Endometrium (tissue), 2 donors: ENCODE results near the gene OR6C74.

ENCODE experiments used
- FAIRE-seq: peaks from 2 replicates; lab custom pipeline; 2012; peaks lifted over from hg19 to GRCh38; lab: Jason Lieb, UNC
- donor health status: control.
- donor health status: control.

Gene OR6C74

GRCh38 chr12:55244309-55244708, at the start of gene OR6C74:
OR6C74 (plus strand) TSS chr12:55244609; CDS start chr12:55247288, 2,679 bp downstream.
- FAIRE-seq: no peak

- FAIRE-seq: no peak
These were observed 23.7 kb upstream of the OR6C74 start, which contains the start of gene OR10A7 for GRCh38 chr12:55220725-55221124. OR10A7 (plus strand) TSS chr12:55221025; CDS start chr12:55221025, 0 bp downstream.

GRCh38 chr12:55226523-55226922, 17.9 kb upstream of the OR6C74 start:
- no peak for FAIRE-seq

- no peak for FAIRE-seq
These were observed 16.8 kb upstream of the OR6C74 start for GRCh38 chr12:55227643-55228042.

- no peak for FAIRE-seq
These were observed 1.8 kb downstream of the OR6C74 start for GRCh38 chr12:55246159-55246558.

- no peak for FAIRE-seq
These were observed 6.5 kb downstream of the OR6C74 start for GRCh38 chr12:55250944-55251343.

- FAIRE-seq: no peak
These were observed 8.9 kb downstream of the OR6C74 start for GRCh38 chr12:55253281-55253680.

GRCh38 chr12:55256831-55257230, 12.4 kb downstream of the OR6C74 start:
- FAIRE-seq: no peak

GRCh38 chr12:55258303-55258702, 13.9 kb downstream of the OR6C74 start:
- FAIRE-seq: no peak

- FAIRE-seq: no peak
These were observed 36.6 kb downstream of the OR6C74 start for GRCh38 chr12:55280991-55281390.

- no peak for FAIRE-seq
These were observed 45.6 kb downstream of the OR6C74 start for GRCh38 chr12:55289999-55290398.
